Measurements from ENCODE around the gene GPRIN2. TPM values are rescaled to one million over a fixed set of nuclear protein-coding genes. Genes with fewer than 3 reads are reported as not detected.

The GPRIN2 gene
- total and polyA plus RNA-seq, 4 donors: 0.36 to 4.0 (median 0.85) TPM

DNA sequence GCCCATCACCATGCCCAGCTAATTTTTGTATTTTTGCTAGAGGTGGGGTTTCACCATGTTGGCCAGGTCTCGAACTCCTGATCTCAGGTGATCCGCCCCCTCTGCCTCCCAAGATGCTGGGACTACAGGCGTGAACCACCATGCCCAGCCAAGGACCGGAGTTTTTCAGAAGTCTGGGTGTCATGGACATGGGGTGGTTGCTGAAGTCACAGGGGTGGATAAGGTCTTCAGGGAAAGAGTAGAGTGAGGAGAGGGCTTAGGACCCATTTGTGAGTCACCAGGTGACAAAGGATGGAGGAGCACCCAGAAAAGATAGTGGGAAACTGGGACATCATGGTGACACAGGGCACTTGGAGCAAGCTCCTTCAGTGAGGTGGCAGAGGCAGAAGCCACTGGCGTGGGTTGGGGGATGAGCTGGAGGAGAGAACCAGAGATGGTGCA, 2.8 kb upstream of the GPRIN2 start:
- no peak for ATAC-seq (ENCODE audit: low FRiP score)

GRCh38 chr10:46558392-46559185, 2.1 kb upstream of the GPRIN2 start:
- WGBS, 2 donors: 88 to 90% methylated on average over 9 of the region's 9 CpGs
- Histone ChIP-seq H3K27ac (ENCODE audit: low read depth in 1 of 2, low read length in 2 of 2) (no peak overlapping the region), H3K4me3 (ENCODE audit: low read length in 2 of 2) (no peak overlapping the region), H3K9me3 (ENCODE audit: control insufficient read depth, low read length) (no peaks in the 10 kb centered on the region), H3K36me3 (ENCODE audit: control insufficient read depth in 1 of 2, insufficient read depth in 2 of 2, low read length in 1 of 2) (no peaks in the 10 kb centered on the region), H3K4me1 (ENCODE audit: control insufficient read depth in 1 of 2, insufficient read depth in 2 of 2, low read length in 2 of 2) (no peaks in the 10 kb centered on the region), H3K27me3 (ENCODE audit: control insufficient read depth in 1 of 2, insufficient read depth in 2 of 2, low read length in 1 of 2) (no peaks in the 10 kb centered on the region)
- intact Hi-C loops (cut with DNase I): no loop called here
- ATAC-seq (ENCODE audit: low FRiP score): no peak
- peak; percentile 49 to 76 for DNase-seq

More for the DNA sequence above, 2.8 kb upstream of the GPRIN2 start:
- no peaks in the 10 kb centered on the region for H3K36me3 ChIP-seq (ENCODE audit: control insufficient read depth in 1 of 2, insufficient read depth in 2 of 2, low read length in 1 of 2)
- peak; percentile 33 to 59 for DNase-seq
- H3K27me3 ChIP-seq (ENCODE audit: control insufficient read depth in 1 of 2, insufficient read depth in 2 of 2, low read length in 1 of 2): no peaks in the 10 kb centered on the region
- no peaks in the 10 kb centered on the region for H3K4me1 ChIP-seq (ENCODE audit: control insufficient read depth in 1 of 2, insufficient read depth in 2 of 2, low read length in 2 of 2)
- H3K27ac ChIP-seq (ENCODE audit: low read depth in 1 of 2, low read length in 2 of 2): no peak overlapping the region
- H3K9me3 ChIP-seq (ENCODE audit: control insufficient read depth, low read length): no peaks in the 10 kb centered on the region
- no peak overlapping the region for H3K4me3 ChIP-seq (ENCODE audit: low read length in 2 of 2)
- intact Hi-C loops (cut with DNase I): no loop called here
- 96 to 98% methylated on average over 5 of the region's 5 CpGs for WGBS, 2 donors

DNA sequence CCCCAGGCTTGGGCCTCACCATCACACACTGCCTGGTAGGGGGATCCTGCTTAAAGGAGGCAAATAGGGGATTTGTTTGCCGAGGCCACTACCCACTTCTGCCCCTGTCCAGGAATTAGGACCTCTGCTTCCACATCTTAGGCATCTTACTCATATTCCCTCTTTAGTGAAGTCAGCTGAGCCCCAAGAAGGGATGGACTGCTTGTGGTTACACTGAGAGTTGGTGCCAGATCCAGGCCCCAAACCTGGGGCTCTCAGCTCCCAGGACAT, 1.6 kb upstream of the GPRIN2 start:
- Histone ChIP-seq H3K4me3 (ENCODE audit: low read length in 2 of 2) (no peak overlapping the region), H3K9me3 (ENCODE audit: control insufficient read depth, low read length) (no peaks in the 10 kb centered on the region), H3K27ac (ENCODE audit: low read depth in 1 of 2, low read length in 2 of 2) (no peak overlapping the region), H3K27me3 (ENCODE audit: control insufficient read depth in 1 of 2, insufficient read depth in 2 of 2, low read length in 1 of 2) (no peaks in the 10 kb centered on the region), H3K4me1 (ENCODE audit: control insufficient read depth in 1 of 2, insufficient read depth in 2 of 2, low read length in 2 of 2) (no peaks in the 10 kb centered on the region), H3K36me3 (ENCODE audit: control insufficient read depth in 1 of 2, insufficient read depth in 2 of 2, low read length in 1 of 2) (no peaks in the 10 kb centered on the region)
- WGBS, 2 donors: 52 to 53% methylated on average over 1 of the region's 1 CpG
- intact Hi-C loops (cut with DNase I): no loop called here
- no peak for DNase-seq
- ATAC-seq (ENCODE audit: low FRiP score): no peak

DNA sequence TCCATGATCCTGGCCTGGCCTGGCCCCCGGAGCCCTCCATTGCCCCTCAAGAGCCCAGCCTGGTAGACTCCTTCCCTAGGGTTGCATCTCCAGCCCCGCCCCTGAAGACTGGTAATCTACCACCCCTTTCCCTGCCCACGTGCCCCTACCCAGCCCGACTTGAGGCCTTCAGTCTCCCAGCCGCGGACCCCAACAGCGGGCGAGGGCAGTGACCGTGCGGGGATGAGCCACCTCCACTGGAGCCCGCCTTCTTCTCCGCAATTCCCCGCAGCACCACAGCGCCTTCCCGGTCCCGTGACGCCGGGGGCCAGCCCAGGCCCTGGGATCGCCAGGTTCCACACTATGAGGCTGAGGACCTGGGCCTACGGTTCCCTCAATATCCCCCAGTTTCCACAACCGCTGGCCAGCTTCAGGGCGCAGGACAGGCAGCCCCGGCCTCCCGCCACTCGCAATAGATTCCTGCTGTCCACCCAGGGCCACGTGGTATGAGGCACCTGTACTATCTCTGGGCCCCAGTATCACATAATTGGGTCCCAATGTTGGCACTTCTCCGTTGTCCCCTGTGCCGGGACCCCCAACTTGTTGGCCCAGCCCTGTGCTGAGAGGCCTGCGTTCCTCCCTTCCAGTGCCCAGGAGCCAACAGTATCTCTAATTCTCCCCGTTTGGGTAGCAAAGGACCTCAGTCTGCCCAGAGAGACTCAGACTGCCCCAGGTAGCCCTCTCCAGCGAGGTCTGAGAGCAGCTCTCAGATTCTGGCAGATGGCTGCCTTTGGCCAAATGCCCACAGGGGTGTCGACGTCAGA, 1.1 kb upstream of the GPRIN2 start:
- DNase-seq (peak; percentile 57 to 81), ATAC-seq (ENCODE audit: low FRiP score) (peak; percentile 8)
- H3K27me3 ChIP-seq (ENCODE audit: control insufficient read depth in 1 of 2, insufficient read depth in 2 of 2, low read length in 1 of 2): no peaks in the 10 kb centered on the region
- intact Hi-C loops (cut with DNase I): no loop called here
- H3K36me3 ChIP-seq (ENCODE audit: control insufficient read depth in 1 of 2, insufficient read depth in 2 of 2, low read length in 1 of 2): no peaks in the 10 kb centered on the region
- no peaks in the 10 kb centered on the region for H3K9me3 ChIP-seq (ENCODE audit: control insufficient read depth, low read length)
- H3K4me1 ChIP-seq (ENCODE audit: control insufficient read depth in 1 of 2, insufficient read depth in 2 of 2, low read length in 2 of 2): no peaks in the 10 kb centered on the region
- 91% methylated on average over 33 of the region's 33 CpGs for WGBS, 2 donors
- H3K4me3 ChIP-seq (ENCODE audit: low read length in 2 of 2): no peak overlapping the region
- no peak overlapping the region for H3K27ac ChIP-seq (ENCODE audit: low read depth in 1 of 2, low read length in 2 of 2)

DNA sequence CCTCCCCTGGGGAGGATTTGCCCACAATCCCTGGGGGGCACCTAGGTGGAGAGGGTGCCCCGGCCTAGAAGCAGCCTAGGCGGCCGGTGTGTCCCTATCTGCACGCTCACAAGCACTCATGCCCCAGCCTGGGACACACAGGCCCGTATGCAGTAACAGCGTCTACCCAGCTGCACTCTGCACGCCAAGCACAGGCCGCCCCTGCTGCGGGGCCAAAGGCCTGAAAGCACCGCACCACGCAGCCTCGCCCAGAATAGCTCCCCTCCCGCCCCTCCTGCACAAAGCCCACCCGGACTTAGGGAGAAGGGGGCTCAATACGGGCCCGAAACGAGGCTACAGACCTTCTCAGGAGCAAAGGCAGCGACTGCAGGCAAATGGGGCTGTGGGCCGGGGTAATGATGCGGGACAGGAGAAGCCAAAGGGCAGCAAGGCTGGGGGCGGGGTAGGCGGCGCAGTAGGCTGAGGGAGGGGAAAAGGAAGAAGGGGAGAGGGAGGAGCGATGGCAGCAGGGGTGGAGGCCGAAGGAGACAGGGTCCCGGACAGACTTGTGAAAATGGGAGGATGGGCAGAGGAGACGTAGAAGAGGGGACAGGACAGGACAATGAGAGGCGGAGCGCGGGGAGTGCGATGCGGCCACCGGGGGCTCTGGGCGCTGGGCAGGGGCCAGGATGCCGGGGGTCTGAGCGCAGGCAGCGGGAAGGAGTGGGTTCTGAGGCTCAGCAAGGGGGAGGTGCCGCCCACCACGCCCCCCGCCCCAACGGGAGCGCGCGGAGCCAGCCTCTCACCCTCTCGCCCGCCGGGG, 544 bp downstream of the GPRIN2 start:
- peak overlapping the region; percentile 13 to 37 for H3K4me3 ChIP-seq (ENCODE audit: low read length in 2 of 2)
- intact Hi-C loops (cut with DNase I): no loop called here
- no peaks in the 10 kb centered on the region for H3K36me3 ChIP-seq (ENCODE audit: control insufficient read depth in 1 of 2, insufficient read depth in 2 of 2, low read length in 1 of 2)
- no peaks in the 10 kb centered on the region for H3K9me3 ChIP-seq (ENCODE audit: control insufficient read depth, low read length)
- peak; percentile 53 to 78 for DNase-seq
- no peak overlapping the region for H3K27ac ChIP-seq (ENCODE audit: low read depth in 1 of 2, low read length in 2 of 2)
- no peak for ATAC-seq (ENCODE audit: low FRiP score)
- 28 to 39% methylated on average over 47 of the region's 47 CpGs for WGBS, 2 donors
- H3K4me1 ChIP-seq (ENCODE audit: control insufficient read depth in 1 of 2, insufficient read depth in 2 of 2, low read length in 2 of 2): no peaks in the 10 kb centered on the region
- no peaks in the 10 kb centered on the region for H3K27me3 ChIP-seq (ENCODE audit: control insufficient read depth in 1 of 2, insufficient read depth in 2 of 2, low read length in 1 of 2)

DNA sequence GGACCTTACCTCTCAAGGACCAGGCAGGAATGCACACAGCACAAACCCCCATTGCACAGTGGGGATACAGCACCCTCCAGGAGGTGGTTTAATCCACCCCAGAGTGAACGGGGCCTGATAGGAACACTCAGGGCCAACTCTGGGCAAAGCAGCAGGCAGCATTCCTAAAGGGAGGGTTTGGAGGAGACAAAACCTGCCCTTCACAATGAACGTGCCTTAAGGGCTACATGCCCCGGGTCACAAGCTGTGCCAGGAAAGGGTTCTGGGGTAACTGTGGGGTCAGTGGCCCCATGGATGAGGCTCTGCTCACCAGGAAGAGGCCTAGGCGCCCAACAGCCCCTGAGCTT, 1.1 kb downstream of the GPRIN2 start:
- H3K27me3 ChIP-seq (ENCODE audit: control insufficient read depth in 1 of 2, insufficient read depth in 2 of 2, low read length in 1 of 2): no peaks in the 10 kb centered on the region
- ATAC-seq (ENCODE audit: low FRiP score): no peak
- H3K4me3 ChIP-seq (ENCODE audit: low read length in 2 of 2): no peak overlapping the region
- no peaks in the 10 kb centered on the region for H3K9me3 ChIP-seq (ENCODE audit: control insufficient read depth, low read length)
- 76 to 80% methylated on average over 4 of the region's 4 CpGs for WGBS, 2 donors
- H3K27ac ChIP-seq (ENCODE audit: low read depth in 1 of 2, low read length in 2 of 2): no peak overlapping the region
- no peaks in the 10 kb centered on the region for H3K36me3 ChIP-seq (ENCODE audit: control insufficient read depth in 1 of 2, insufficient read depth in 2 of 2, low read length in 1 of 2)
- intact Hi-C loops (cut with DNase I): no loop called here
- DNase-seq: no peak
- no peaks in the 10 kb centered on the region for H3K4me1 ChIP-seq (ENCODE audit: control insufficient read depth in 1 of 2, insufficient read depth in 2 of 2, low read length in 2 of 2)

DNA sequence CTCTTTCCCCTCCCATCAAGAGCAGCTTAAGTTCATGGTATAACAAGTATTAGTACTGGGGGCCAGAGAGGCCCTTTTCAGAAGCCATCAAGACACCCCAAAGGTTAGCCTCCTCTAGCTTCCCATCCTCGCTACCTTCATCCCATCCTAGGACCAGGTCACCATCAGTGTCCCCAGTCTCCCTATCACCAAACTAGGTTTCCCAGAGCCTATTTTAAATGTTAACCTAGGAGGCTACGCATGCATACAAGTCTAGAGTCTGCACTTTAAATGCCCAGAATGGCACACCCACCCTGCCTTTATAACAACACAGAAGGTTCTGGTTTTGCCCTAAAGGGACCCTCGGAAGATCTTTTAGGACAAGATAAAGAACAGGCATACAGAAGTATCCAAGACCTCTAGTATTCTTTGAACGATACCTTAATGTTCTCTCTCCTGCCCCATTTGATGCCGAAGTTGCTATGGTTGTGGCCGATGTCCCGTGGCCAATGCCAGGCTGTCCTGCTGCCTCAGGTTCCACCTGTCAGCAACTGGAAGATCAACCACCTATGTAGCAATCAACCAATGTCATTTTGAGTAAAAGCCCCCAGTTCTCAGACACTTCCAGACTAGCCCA, 2.2 kb downstream of the GPRIN2 start:
- intact Hi-C loops (cut with DNase I): no loop called here
- Histone ChIP-seq H3K27ac (ENCODE audit: low read depth in 1 of 2, low read length in 2 of 2) (no peak overlapping the region), H3K4me1 (ENCODE audit: control insufficient read depth in 1 of 2, insufficient read depth in 2 of 2, low read length in 2 of 2) (no peaks in the 10 kb centered on the region), H3K4me3 (ENCODE audit: low read length in 2 of 2) (no peak overlapping the region), H3K27me3 (ENCODE audit: control insufficient read depth in 1 of 2, insufficient read depth in 2 of 2, low read length in 1 of 2) (no peaks in the 10 kb centered on the region), H3K9me3 (ENCODE audit: control insufficient read depth, low read length) (no peaks in the 10 kb centered on the region), H3K36me3 (ENCODE audit: control insufficient read depth in 1 of 2, insufficient read depth in 2 of 2, low read length in 1 of 2) (no peaks in the 10 kb centered on the region)
- ATAC-seq (ENCODE audit: low FRiP score) (no peak), DNase-seq (no peak)
- WGBS, 2 donors: 89 to 91% methylated on average over 7 of the region's 7 CpGs

DNA sequence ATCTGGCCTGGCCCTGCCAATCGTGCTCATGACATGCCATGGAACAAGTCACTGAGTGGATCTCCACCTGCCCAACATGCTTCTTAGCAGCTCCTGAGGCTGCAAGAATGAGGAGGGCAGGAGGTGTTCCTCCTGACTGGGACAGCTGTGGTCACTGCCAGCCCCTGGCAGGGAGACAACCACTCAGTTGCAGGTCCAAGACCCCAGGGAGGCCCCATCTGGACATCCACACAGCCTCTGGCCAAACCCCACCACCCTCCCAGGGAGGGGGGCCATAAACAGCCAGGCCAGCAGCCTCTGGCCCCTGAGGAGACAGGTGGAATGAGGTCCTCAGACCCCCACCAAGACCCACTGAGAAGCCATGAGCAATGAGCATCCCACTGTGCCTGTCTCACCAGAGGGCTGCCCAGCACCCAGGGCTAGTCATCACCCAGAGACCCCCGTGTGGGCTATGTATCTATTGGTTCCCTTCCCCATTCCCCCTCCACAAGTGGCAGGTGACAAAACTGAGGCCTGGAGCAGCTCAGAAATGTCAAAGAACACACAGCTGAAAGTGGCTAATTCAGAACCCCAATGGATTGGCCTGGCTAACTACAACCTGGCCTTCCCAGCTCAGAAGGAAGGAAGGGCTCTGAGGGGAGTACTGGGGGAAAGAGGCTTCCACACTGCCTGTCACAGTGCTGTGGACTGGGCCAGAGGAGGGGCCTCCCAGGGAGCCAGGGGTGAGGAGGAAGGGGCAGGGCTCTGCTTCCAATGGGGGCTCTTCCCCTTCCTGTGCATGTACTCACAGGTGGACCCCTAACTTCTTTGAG, 3.0 kb downstream of the GPRIN2 start:
- 75 to 77% methylated on average over 2 of the region's 2 CpGs for WGBS, 2 donors
- no peaks in the 10 kb centered on the region for H3K27me3 ChIP-seq (ENCODE audit: control insufficient read depth in 1 of 2, insufficient read depth in 2 of 2, low read length in 1 of 2)
- ATAC-seq (ENCODE audit: low FRiP score) (no peak), DNase-seq (peak; percentile 49 to 74)
- H3K9me3 ChIP-seq (ENCODE audit: control insufficient read depth, low read length): no peaks in the 10 kb centered on the region
- H3K36me3 ChIP-seq (ENCODE audit: control insufficient read depth in 1 of 2, insufficient read depth in 2 of 2, low read length in 1 of 2): no peaks in the 10 kb centered on the region
- no peak overlapping the region for H3K27ac ChIP-seq (ENCODE audit: low read depth in 1 of 2, low read length in 2 of 2)
- H3K4me3 ChIP-seq (ENCODE audit: low read length in 2 of 2): no peak overlapping the region
- intact Hi-C loops (cut with DNase I): no loop called here
- H3K4me1 ChIP-seq (ENCODE audit: control insufficient read depth in 1 of 2, insufficient read depth in 2 of 2, low read length in 2 of 2): no peaks in the 10 kb centered on the region

Data from aorta (tissue), 5 donors.